ENCODE results near the gene MYLK. TPM values are rescaled to one million over a fixed set of nuclear protein-coding genes. Genes with fewer than 3 reads are reported as not detected.

Gene MYLK
- total RNA-seq, 1 donor from 2014 or later = 81.4 TPM

DNA sequence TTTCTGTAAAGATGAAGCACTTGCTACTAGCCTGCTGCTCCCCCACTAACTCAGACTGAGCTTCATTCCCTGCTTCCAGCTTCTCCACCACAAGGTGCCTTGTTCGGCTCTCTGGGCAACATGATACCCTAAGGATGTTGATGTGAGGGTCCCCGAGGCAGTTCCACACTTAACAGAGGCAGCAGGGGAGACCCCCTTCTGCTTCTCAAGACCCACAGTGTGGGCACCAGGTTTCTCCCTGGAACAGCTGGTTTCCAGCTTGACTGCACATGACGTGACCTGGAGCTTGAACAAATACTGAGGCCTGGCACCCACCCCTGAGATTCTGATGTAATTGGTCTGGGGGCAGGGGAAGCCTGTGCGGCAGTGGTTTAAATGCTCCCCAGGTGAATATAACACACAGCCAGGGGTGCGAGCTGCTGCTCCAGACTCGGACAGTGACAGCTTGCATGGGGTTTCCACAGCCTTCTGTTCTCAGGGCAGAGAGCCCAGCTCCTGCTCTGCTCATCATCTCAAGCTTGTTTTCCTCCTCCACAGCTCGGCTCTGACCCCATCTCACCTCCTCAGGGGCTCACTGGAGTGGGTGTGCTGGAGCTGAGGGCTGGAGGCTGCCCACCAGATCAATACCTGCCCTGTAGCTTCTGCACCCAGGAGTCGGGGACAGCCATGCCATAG, 204.3 kb downstream of the MYLK start:
- no peak for DNase-seq (ENCODE audit: low read depth)
- TF ChIP-seq, protein P1, sequence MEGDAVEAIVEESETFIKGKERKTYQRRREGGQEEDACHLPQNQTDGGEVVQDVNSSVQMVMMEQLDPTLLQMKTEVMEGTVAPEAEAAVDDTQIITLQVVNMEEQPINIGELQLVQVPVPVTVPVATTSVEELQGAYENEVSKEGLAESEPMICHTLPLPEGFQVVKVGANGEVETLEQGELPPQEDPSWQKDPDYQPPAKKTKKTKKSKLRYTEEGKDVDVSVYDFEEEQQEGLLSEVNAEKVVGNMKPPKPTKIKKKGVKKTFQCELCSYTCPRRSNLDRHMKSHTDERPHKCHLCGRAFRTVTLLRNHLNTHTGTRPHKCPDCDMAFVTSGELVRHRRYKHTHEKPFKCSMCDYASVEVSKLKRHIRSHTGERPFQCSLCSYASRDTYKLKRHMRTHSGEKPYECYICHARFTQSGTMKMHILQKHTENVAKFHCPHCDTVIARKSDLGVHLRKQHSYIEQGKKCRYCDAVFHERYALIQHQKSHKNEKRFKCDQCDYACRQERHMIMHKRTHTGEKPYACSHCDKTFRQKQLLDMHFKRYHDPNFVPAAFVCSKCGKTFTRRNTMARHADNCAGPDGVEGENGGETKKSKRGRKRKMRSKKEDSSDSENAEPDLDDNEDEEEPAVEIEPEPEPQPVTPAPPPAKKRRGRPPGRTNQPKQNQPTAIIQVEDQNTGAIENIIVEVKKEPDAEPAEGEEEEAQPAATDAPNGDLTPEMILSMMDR (conservative IDR thresholded peaks at IDR 0.05; ENCODE audit: low read depth, low read length) = no peak
- H3K4me3 ChIP-seq (ENCODE audit: low read depth, low read length) = no peak overlapping the region

DNA sequence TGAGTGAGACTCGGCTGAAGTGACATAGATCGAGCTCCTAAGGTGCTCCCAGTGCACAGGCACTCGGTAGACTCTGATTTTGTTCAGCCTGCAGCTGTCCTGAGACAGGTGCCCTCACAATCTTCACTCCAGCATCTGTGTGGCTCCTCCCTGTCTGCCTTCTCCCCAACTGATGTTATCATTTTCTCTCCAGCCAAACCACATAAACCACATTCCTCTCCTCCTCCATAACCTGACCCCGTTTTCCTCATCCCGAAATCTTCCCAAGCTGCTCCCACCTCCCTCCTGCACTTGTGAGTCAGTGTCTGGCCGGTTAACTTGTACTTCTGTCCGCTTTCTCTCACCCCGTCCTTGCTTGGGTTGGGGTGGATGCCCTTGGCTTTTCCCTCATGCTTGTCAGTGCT, 206.0 kb downstream of the MYLK start:
- TF ChIP-seq, protein P1 (conservative IDR thresholded peaks at IDR 0.05; ENCODE audit: low read depth, low read length) = no peak
- no peak overlapping the region for H3K4me3 ChIP-seq (ENCODE audit: low read depth, low read length)
- DNase-seq (ENCODE audit: low read depth) = no peak

DNA sequence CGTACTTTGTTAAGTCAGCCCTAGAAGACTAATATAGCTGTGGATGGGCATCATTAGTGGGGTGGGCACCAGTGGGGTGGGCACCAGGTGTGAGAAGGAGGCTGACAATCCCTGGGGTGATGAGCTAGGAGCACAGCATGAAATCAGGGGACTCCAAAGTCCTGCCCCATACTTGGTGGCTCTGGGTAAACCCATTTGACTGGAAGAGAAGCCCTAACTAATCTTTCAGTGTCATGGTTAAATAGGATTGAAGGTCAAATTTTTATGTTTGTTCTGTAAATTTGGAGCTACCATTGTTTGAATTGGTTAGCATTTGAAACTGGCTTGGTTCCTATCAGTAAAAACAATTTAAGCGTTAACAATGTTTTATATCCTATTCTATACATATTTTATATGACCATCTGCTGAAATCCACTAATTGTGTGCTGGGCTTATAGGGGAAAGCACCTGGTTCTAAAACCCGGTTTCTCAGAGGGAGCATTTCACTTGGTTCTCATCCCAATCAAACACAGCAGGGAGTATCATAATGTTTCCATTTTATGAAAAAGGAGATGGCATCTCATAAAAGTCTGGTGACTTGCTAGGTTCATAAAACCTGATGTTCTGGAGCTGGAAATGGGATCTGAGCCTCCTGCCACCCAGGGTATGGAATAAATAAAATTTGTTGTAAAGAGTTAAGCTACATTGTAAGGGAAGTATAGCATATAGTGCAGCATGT, 211.5 kb downstream of the MYLK start:
- TF ChIP-seq, protein P1 (conservative IDR thresholded peaks at IDR 0.05; ENCODE audit: low read depth, low read length) = no peak

DNA sequence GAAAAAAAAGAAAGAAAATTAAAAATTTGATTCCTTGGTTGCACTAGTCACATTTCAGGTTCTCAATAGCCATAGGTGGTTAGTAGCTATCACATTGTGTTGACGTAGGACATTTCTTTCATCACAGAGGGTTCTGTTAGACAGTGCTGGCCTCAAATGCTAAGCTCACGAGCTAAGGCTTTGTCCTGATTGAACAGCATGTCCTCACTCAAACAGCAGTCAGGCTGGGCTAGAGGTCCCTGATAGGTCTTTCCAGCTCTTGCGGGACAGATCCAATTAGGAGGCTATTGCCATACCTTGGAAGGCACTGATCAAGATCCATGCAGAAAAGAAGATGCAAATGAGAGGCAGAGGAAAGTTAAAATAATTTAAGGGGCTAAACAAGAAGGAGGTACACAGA, 213.4 kb downstream of the MYLK start:
- TF ChIP-seq, protein P1 (conservative IDR thresholded peaks at IDR 0.05; ENCODE audit: low read depth, low read length) = no peak
- DNase-seq (ENCODE audit: low read depth) = no peak
- no peak overlapping the region for H3K4me3 ChIP-seq (ENCODE audit: low read depth, low read length)

More for the DNA sequence above, 211.5 kb downstream of the MYLK start:
- DNase-seq (ENCODE audit: low read depth) = no peak
- no peak overlapping the region for H3K4me3 ChIP-seq (ENCODE audit: low read depth, low read length)

DNA sequence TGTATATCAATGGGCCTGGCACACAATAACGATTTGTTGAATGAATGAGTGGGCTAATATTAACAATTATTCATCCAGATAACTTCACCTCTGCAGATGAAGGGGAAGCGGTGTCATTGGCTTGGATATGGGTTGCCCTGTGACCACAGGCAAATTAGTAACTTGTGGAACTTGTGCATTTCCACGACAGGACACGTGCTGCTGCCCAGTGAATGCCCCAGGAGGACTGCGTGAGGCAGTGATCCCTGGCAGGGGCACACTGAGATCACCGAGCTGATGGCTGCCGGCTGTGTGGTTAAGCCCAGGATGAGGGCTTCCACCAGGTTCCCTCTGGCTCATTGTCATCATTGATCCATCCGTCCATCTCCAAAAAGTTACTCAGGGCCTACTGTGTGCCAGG, 215.2 kb downstream of the MYLK start:
- peak; percentile 49 for DNase-seq (ENCODE audit: low read depth)
- TF ChIP-seq, protein P1 (conservative IDR thresholded peaks at IDR 0.05; ENCODE audit: low read depth, low read length) = no peak

DNA sequence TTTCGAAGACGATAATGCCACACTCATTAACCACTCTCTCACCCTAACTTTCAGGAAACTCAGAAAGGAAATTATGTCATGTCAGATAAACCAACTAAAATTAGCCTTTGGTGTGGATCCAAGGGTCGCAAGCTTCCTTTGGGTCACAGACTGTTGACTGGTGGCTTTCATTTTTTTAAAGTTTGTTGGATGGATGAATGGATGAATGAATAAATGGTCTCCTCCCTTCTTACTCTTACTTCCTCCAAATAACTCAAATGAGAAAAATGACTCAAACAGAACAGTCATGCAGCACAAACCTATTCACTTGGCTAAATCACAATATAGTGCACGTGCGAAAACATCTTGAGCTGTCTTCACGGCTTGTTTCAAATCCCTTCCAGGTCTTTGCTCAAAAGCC, 216.3 kb downstream of the MYLK start:
- TF ChIP-seq, protein P1 (conservative IDR thresholded peaks at IDR 0.05; ENCODE audit: low read depth, low read length) = no peak
- peak; percentile 39 for DNase-seq (ENCODE audit: low read depth)
- no peak overlapping the region for H3K4me3 ChIP-seq (ENCODE audit: low read depth, low read length)

More for the DNA sequence above, 215.2 kb downstream of the MYLK start:
- no peak overlapping the region for H3K4me3 ChIP-seq (ENCODE audit: low read depth, low read length)
